MM.1S (cell line): ENCODE measurements around the gene SLC17A9.

ENCODE experiments used
- CTCF ChIP-seq: fragments of 300-600 bp; sonication (generic); IDR thresholded peaks from 2 replicates; pipeline ENCODE4 v1.5.1; 2016; ENCODE audit warnings: antibody characterized with exemption, low read length, mixed read lengths
- EZH2 ChIP-seq: fragments of 300-600 bp; sonication (generic); optimal IDR thresholded peaks from 2 replicates; pipeline ENCODE3; 2017; ENCODE audit warnings: low read depth, mild to moderate bottlenecking, antibody characterized with exemption, low read length, mixed read lengths
- EZH2phosphoT487 ChIP-seq: fragments of 300-600 bp; sonication (generic); IDR thresholded peaks from 2 replicates; pipeline ENCODE4 v1.6.1; 2018; ENCODE audit warnings: antibody characterized with exemption, low read length

- TF ChIP-seq CTCF (no peak), EZH2 (no peak), EZH2phosphoT487 (no peak)
Measured at GRCh38 chr20:62944746-62945145, 7.8 kb upstream of the SLC17A9 start.
